GM10248 (cell line): ENCODE data around the gene PSMG1.
"Not testable (repeated sequence)": the region's sequence is repeated elsewhere in the genome, so short reads cannot be mapped to it uniquely, and the experiment has no call there.

Experiments used
- CTCF ChIA-PET: fragments of 300-600 bp; sonication (Branson Sonifier 250); formaldehyde crosslinking; extraction: SDS; loops from one replicate; lab custom pipeline; 2021; ENCODE audit warnings: antibody characterized with exemption; lab: Yijun Ruan, JAX
- POLR2A ChIA-PET: fragments of 350-650 bp; sonication (Branson Sonifier 250); formaldehyde crosslinking; extraction: SDS; loops from one replicate; lab custom pipeline; 2020; ENCODE audit warnings: antibody characterized with exemption; lab: Yijun Ruan, JAX
- DNase-seq: peaks from one replicate; pipeline ENCODE4 v3.0.0; 2012; ENCODE audit errors: extremely low spot score
- CTCF ChIP-seq: IDR thresholded peaks from 2 replicates; pipeline ENCODE4 v1.5.1; 2012; ENCODE audit warnings: mild to moderate bottlenecking, low read depth; ENCODE audit errors: extremely low read depth, missing control alignments, control extremely low read depth

Gene PSMG1

GRCh38 chr21:39168800-39169199 is 14.5 kb downstream of the PSMG1 start:
- no peak for DNase-seq
- ChIA-PET POLR2A (no interaction called here), CTCF (interaction anchor here (1.4 kb wide), 1 partner anchor 12 kb away, joined by 3 read pairs; no protein-coding TSS in a partner anchor)
- TF ChIP-seq CTCF, result no peak

GRCh38 chr21:39164523-39164922 is 18.7 kb downstream of the PSMG1 start:
- ChIA-PET CTCF (no interaction called here), POLR2A (no interaction called here)
- DNase-seq, result no peak
- TF ChIP-seq CTCF, result no peak

- ChIA-PET POLR2A (no interaction called here), CTCF (interaction anchor here (1.0 kb wide), 1 partner anchor 11 kb away, joined by 3 read pairs; no protein-coding TSS in a partner anchor)
- DNase-seq, result no peak
- no peak for TF ChIP-seq CTCF
Observed at GRCh38 chr21:39161064-39161463, 22.2 kb downstream of the PSMG1 start.

GRCh38 chr21:39159342-39160063 is 23.7 kb downstream of the PSMG1 start:
- no peak for TF ChIP-seq CTCF
- CTCF ChIA-PET, result no interaction called here
- POLR2A ChIA-PET, result no interaction called here
- no peak for DNase-seq

GRCh38 chr21:39157241-39157640 is 26.0 kb downstream of the PSMG1 start:
- CTCF ChIA-PET, POLR2A ChIA-PET: not testable (repeated sequence)

GRCh38 chr21:39156024-39156423 is 27.2 kb downstream of the PSMG1 start:
- TF ChIP-seq CTCF, result no peak
- ChIA-PET POLR2A (no interaction called here), CTCF (no interaction called here)
- no peak for DNase-seq

More at GRCh38 chr21:39157241-39157640, 26.0 kb downstream of the PSMG1 start:
- not testable (repeated sequence) for DNase-seq

- no peak for TF ChIP-seq CTCF
- ChIA-PET CTCF (no interaction called here), POLR2A (no interaction called here)
- no peak for DNase-seq
Observed at GRCh38 chr21:39155578-39155977, 27.7 kb downstream of the PSMG1 start.
